HG02938 (cell line): ENCODE results near the gene ANAPC2.
A peak's percentile ranks its signal among the peaks of the same experiment; 100 is the strongest.

Experiments
- ATAC-seq: cut with Tn5 transposase; IDR thresholded peaks from one replicate; pipeline ENCODE4 v1.9.1; 2021; ENCODE audit warnings: mild to moderate bottlenecking, moderate library complexity; ENCODE audit not compliant: unreplicated experiment

ANAPC2 gene

DNA sequence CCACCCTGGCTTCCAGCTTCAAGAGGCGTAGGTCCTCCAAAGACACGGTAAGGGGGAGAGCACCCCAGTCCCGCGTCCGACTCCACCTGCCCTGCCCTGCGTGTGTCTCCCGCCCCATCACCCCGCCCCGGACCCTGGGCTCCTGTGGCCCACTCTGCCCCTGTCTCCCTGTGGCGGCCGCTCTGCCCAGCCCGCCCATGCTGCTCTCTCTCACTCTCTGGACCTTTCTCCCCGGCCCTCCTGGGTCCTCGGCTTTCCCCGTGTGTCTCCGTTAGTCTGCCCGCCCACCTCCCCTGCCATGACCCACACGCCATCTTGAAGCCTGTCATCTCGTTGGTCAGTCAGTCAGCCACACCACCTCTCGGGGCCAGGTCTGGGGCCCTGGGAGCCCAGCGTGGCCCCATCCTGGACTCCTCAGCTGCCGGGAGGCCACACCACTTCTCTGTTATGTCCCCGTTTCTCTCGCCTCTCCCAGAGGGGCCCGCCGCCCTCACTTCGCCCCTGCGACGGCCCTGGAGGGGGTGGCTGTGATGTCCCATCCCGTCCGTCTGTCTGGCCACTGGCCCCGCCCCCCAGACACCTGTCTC is 23.0 kb downstream of the ANAPC2 start:
- no peak for ATAC-seq

DNA sequence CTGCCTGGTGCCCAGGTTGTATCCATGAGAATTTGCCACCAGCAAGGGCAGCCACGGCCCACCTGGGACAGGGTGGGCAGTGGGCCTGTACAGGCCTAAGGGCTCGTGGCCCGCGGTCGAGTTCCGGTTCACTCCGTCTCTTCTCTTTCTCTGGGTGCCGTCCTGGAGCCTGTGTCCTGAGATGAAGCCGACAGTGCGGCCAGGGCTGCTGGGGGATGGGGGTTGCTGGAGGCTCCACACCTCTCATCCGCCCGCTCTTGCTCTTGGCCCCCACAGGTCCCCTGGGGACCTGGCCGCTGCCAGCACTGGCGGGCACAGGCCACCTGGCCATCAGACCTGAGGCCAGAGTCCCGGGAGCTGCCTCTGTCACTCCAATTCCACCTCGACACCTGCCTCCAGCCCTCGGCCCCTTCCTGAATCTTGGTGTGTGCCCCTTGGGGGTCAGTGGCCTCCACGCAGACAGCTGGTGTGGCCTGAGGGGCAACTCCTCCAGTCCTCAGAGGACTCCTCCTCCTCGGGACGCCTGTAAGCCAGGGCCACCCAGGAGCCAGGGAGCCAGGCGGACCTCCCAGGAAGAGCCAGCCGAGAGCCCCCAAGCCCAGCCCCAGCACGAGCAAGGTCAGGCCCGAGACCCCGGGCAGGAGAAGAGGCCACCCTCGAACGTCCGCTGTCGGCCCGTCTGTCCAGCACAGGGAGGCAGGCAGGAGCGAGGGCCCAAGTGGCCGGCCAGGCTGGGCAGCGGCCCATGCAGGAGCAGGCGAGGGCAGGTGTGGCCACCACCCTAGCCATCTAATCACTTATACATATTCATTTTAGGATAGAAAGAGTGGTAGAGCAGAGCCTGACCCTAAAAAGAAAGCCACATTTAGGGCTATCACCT is 23.8 kb downstream of the ANAPC2 start:
- no peak for ATAC-seq

DNA sequence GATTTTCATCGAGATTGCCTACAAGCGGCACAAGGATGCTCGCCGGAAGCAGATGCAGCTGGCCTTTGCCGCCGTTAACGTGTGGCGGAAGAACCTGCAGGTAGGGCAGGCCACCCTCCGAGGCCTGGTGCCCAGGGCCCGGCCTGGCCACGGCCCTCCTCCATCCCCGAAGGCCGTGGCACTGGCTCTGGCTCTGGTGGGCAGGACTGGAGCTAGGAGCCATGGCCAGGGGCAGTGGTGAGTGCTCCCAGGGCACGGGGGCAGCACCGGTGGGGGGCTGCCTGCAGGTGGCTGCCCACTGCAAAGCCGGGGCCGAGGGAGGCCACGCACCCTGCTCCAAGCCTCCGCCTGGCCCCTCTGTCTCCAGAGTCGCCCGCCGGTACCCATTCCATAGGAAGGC is 24.6 kb downstream of the ANAPC2 start:
- no peak for ATAC-seq

DNA sequence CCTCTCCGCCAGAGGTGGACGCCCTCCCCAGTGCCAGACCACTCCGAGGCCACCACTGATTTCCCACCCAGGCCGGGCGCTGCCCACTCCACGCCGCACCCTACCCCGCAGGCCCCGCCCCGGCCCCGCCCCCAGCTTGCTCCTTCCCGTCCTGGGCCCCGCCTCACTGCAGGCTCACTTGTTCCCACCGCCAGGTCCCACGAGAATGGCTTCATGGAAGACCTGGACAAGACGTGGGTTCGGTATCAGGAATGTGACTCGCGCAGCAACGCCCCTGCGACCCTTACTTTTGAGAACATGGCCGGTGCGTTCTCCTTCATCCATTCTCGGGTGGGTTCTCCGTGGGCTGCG is 25.0 kb downstream of the ANAPC2 start:
- ATAC-seq: no peak

DNA sequence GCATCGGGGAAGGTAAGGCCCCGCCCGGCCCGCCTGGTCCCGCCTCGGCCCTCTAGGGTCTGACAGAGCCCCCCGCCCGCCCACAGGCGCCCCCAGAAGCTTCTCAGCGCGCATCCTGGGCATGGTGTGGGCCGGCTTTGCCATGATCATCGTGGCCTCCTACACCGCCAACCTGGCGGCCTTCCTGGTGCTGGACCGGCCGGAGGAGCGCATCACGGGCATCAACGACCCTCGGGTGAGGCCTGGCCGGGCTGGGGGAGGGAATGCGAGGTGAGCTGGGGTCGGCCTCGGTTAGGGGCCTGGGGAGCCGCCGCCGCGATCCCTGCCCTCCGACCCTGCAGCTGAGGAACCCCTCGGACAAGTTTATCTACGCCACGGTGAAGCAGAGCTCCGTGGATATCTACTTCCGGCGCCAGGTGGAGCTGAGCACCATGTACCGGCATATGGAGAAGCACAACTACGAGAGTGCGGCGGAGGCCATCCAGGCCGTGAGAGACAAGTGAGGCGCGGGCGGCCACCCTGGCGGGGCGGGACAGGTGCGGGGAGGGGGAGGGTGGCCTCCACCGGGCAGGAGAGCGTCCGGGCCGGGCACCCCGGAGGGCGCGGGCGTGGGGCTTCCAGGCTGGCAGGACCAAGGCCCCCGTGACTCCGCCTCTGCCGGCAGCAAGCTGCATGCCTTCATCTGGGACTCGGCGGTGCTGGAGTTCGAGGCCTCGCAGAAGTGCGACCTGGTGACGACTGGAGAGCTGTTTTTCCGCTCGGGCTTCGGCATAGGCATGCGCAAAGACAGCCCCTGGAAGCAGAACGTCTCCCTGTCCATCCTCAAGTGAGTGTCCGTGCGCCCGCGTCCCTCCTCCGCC is 25.6 kb downstream of the ANAPC2 start:
- no peak for ATAC-seq

DNA sequence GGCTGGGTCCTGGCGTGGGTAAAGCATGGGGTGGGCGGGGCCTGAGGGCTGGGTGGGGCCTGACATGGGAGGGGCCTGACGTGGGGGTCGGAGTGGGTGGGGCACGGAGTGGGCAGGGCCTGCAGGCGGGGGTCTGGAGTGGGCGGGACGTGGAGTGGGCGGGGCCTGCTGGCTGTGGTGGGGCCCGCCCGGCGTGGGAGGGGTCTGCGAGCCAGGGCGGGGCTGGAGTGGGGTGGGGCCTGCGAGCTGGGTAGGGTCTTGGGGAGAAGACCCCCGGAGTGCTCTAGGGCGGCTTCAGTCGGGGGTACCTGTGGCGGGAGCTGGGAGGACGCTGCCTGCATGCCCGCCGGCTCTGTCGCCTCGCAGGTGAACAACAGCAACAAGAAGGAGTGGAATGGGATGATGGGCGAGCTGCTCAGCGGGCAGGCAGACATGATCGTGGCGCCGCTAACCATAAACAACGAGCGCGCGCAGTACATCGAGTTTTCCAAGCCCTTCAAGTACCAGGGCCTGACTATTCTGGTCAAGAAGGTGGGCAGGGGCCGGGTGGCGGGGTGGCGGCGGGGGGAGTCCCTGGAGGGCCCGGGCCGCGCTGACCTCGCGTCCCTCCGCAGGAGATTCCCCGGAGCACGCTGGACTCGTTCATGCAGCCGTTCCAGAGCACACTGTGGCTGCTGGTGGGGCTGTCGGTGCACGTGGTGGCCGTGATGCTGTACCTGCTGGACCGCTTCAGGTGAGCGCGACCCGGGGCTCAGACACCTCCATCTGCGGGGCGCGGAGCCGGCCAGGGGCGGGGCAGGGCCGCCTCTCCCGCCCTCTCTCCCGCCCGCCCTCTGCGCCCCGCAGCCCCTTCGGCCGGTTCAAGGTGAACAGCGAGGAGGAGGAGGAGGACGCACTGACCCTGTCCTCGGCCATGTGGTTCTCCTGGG is 26.5 kb downstream of the ANAPC2 start:
- no peak for ATAC-seq

DNA sequence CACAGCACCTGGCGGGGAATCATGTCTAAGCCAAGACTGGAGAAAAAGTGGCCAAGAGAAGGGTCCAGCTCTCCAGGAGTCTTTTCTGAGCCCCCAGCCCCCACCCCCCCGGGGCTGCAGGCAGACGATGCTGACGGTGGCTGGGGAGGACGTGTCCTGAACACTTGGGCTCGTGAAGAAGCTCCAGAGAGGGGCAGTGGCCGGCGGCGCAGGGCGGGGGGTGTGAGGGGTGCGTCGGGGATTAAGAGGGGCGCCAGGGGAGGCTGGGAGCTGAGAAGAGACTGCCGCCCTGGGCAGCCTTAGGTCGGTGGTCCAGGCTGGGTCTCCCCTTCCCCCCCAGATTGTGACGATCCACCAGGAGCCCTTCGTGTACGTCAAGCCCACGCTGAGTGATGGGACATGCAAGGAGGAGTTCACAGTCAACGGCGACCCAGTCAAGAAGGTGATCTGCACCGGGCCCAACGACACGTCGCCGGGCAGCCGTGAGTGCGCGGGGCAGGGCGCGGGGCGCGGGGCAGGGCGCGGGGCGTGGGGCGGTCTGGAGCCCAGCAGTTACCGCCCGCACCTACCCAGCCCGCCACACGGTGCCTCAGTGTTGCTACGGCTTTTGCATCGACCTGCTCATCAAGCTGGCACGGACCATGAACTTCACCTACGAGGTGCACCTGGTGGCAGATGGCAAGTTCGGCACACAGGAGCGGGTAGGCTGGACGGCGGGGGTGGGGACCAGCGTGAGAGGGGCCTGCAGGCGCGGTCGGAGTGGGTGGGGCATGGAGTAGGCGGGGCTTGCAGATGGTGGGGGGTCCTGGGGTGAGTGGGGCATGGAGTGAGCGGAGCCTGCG is 27.4 kb downstream of the ANAPC2 start:
- ATAC-seq: no peak

DNA sequence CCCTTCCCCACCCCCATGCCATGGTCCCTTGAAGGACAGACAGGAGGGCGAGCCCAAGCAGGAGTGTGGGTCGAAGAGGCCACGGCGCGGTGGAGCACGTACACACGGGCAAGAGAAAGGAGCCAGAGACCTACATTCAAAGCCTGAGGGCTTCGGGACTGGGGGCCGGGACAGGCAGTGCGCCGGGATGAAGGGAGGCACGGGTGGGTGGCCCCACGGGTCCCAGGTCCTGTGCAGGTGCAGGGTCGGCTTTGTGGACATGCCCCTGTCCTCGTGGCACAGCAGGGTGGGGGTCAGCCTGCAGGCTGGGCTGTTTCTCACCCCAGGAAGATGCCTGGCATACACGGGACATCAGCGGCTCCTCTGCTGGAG is 28.3 kb downstream of the ANAPC2 start:
- no peak for ATAC-seq

DNA sequence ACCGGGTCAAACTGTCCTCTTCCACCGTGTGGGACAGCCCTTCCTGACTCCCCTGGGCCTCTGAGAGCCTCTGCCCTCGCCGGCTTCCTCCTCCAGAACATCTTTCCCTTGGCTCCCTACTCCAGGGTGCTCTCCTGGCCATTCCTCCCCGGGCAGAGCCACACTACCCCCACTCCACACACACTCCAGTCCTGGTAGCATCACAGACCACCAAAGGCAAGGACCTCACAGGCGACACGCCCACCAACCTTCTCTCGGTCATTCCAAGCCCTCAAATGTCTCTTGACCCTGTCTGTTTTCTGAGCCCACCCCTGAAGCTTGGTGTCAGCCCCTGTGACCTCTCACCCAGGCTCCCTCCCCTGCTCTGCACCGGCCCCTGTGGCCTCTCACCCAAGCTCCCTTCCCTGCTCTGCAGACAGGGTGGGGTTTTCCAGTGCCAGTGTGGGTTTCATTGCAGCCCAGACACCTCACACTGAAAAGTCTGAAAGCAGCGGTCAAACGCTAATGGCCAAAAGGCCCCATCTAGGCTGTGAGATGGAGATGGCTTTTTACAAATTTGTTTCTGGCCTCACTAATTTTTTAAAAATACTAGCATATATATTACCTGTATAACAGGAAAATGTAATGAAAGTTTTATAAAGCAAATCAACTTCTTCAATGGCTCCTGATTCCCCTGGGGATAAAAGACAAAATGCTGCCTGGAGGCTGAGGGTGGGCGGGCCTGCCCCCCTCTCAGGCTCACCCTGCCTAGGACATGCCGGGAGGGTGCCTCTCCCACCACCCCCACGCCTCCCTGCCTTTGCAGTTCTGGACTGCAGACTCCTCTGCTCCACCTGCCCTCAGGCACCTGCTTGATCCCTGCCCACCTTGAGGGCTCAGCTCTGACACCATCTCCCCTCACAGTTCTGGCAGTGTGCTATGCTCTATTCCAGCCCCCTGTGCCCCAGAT is 29.0 kb downstream of the ANAPC2 start:
- no peak for ATAC-seq

DNA sequence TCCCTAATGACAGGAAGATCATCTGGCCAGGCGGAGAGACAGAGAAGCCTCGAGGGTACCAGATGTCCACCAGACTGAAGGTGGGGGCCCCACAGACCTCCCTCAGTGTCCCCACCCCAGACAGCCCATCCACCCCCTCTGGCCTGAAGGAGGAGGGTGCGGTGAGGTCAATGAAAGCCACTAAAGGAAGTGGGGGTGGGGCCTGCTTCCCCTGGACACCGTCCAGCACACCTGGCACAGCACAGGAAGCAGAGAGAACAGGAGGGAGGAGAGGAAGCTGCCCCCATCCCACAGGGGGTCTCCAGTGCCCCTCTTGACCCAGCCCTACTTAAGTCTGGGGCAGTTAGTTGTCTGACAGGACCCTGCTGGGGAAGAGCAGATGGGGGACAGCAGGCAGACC is 29.7 kb downstream of the ANAPC2 start:
- ATAC-seq: no peak

DNA sequence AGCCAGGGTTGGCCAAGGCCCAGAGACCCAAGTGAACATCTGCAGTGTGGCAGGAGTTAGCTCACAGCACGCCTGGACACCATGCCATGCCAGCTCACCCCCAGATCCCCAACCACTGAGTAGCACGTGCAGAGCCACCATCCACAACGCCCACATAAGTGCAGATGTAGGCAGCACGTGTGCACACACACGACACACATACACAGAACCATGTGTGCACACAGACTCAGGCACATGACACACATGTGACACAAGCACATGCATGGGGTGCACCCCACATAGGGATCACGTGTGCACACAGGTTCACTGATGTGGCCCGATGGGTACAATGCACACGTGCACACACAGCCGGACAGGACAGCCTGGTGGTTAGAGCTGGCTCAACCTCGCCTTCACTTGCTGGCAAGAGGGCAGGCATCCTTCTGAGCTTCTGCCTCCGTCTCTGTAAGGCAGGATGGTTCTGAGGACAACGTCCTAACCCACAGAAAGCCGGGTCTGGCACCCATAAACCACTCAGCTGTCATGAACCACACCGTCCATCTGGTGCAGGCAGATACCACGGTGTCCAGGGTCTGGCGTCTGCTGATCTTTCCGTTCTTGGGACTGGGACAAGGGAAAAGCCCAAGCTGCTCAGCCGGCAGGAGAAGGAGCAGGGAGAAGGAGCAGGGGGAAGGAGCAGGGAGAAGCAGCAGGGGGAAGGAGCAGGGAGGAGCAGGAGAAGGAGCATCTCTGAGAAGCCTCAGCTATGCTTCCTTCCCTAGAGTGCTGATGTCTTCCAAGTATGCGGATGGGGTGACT is 30.5 kb downstream of the ANAPC2 start:
- ATAC-seq: no peak

DNA sequence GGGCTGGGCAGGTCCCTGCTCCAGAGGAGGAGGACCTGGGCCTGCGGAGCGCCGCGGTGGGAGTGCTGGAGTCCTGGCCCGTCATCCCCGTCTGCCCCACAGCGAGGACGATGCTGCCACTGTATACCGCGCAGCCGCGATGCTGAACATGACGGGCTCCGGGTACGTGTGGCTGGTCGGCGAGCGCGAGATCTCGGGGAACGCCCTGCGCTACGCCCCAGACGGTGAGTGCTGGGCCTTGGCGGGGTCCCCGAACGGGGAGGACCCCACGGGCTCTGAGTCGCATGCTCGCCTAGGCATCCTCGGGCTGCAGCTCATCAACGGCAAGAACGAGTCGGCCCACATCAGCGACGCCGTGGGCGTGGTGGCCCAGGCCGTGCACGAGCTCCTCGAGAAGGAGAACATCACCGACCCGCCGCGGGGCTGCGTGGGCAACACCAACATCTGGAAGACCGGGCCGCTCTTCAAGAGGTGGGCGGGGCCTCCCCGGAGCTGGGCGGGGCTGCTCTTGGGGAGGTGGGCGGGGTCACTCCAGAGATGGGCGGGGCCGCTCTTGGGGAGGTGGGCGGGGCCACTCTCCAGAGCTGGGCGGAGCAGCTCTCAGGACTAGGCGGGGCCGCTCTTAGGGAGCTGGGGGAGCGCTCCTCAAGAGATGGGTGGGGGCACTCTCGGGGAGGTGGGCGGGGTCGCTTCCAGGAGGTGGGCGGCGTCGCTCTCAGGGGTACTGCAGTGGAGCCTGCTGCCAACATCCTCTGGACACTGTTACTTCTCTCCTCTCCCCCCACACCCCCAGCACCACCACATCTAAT is 31.6 kb downstream of the ANAPC2 start:
- ATAC-seq: no peak

DNA sequence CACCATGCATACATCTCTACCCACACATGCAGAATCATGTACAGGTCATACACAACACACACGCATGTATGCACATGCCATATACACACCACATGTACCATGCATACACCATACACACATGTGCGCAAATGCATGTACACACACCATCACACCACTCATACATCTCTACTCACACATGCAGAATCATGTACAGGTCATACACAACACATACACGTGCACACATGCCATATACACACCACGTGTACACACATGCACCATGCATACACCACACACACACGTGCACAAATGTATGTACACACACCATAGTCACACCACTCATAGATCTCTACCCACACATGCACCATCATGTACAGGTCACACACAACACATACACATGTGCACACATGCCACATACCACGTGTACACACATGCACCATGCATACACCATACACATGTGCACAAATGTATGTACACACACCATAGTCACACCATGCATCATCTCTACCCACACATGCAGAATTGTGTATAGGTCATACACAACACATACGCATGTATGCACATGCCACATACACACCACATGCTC is 35.4 kb downstream of the ANAPC2 start:
- no peak for ATAC-seq

DNA sequence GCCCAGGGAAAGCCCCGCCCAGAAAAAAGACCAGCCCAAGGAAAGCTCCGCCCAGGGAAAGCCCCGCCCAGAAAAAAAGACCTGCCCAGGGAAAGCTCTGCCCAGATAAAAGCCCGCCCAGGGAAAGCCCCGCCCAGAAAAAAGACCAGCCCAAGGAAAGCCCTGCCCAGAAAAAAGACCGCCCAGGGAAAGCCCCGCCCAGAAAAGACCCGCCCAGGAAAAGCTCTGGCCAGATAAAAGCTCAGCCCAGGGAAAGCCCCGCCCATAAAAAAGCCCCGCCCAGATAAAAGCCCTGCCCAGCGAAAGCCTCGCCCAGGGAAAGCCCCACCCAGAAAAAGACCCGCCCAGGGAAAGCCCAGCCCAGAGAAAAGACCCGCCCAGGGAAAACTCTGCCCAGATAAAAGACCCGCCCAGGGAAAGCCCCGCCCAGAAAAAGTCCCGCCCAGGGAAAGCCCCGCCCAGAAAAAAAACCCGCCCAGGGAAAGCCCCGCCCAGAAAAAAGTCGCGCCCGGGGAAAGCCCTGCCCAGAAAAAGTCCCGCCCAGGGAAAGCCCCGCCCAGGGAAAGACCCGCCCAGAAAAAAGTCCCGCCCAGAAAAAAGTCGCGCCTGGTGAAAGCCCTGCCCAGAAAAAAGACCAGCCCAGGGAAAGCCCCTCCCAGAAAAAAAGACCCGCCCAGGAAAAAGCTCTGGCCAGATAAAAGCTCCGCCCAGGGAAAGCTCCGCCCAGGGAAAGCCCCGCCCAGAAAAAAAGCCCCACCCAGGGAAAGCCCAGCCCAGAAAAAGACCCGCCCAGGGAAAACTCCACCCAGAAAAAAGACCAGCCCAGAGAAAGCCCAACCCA is 37.5 kb downstream of the ANAPC2 start:
- ATAC-seq: peak; percentile 40

DNA sequence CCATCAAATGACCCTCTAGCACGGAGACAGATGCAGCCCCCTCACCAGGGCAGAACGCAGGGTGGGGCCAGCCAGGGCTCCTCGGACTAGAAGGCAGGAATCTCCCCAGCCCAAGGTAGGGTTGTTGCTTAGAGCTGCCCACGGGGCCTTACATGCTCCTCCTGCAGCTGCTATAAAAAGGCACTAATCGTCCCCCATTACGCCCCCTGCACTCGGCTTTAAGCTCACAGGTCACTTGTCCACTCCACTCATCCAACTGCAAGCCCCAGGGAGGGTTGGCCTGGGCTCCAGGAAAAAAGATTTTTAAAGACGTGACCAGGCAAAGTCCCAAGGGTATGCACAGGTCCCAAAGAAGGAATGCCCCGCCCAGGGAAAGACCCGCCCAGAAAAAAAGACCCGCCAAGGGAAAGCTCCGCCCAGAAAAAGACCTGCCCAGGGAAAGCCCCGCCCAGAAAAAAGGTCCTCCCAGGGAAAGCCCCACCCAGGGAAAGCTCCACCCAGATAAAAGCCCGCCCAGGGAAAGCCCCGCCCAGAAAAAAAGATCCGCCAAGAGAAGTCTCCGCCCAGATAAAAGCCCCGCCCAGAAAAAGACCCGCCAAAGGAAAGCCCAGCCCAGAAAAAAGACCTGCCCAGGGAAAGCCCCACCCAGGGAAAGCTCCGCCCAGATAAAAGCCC is 38.3 kb downstream of the ANAPC2 start:
- ATAC-seq: peak; percentile 11
